ENCODE measurements around the gene AATF. TPM values are rescaled to one million over a fixed set of nuclear protein-coding genes. Genes with fewer than 3 reads are reported as not detected.
"Not testable (repeated sequence)": the region's sequence is repeated elsewhere in the genome, so short reads cannot be mapped to it uniquely, and the experiment has no call there.

Gene AATF
- polyA plus RNA-seq, 2 of the 4 experiments (the other 2 are of a cell fraction) = 51.9 to 120 TPM

DNA sequence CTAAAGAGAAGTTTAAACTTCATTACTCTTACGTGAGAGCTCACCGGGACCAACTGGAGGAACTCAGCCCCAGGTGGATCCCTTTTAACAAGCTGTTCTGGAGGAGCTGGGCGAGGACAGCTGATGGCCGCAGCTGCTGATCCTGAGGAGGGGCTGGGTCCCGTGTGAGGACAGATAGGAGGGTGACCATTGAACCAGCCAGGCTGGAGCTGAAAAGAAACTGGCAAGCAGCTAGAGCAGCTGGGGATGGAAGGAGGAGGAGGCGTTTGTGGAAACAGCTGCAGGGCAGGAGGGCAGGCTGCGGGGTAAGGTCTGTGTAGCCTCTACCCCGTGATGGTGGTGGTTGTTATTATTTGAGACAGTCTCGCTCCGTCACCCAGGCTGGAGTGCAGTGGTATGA is 119.5 kb downstream of the AATF start:
- TF ChIP-seq HEYL (CRISPR knock-in tag; IDR thresholded peaks at IDR 0.05) (no peak), JUN (IDR thresholded peaks at IDR 0.05) (0 out of 5 replicates have a peak, but pooled peaks of 1 of the 2 experiments have one; percentile 2)

DNA sequence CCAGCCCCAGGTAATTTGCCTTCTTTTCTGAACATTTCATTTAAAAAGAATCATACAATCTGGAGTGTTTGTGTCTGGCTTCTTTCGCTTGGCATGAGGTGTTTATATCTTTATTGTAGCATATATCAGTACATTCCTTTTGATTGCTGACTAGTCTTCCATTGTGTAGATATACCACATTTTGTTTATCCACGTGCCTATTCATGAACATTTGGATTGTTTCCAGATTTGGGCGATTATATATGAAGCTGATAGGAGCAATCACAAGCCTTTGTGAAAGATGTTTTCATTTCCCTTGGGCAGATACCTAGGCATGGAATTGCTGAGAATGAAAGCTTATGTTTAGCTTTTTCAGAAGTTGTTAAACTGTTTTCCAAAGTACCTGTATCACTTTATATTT is 120.3 kb downstream of the AATF start:
- ATAC-seq = no peak
- POLR2A ChIA-PET = no interaction called here
- H3K4me2 ChIP-seq = no peak overlapping the region
- H3K9me3 ChIP-seq = no peaks in the 10 kb centered on the region
- WGBS (ENCODE audit: missing lambda C conversion rate) = 87% methylated on average over 3 of the region's 3 CpGs
- no peak for TF ChIP-seq NFE2L2 (conservative IDR thresholded peaks at IDR 0.05; ENCODE audit: low read length)
- no peak for FAIRE-seq
- DNase-seq (ENCODE audit: low read depth in 1 of 2, low spot score in 1 of 2) = no peak
- no peak overlapping the region for H3K27ac ChIP-seq
- CTCF ChIA-PET = interaction anchor here (0.9 to 3.1 kb wide), 7 partner anchors 9 to 440 kb away, joined by 3 to 32 read pairs (median 6); no protein-coding TSS in a partner anchor
- H3K4me1 ChIP-seq = peaks cover 15% of the 10 kb centered on the region
- H3K4me3 ChIP-seq = no peak overlapping the region

More for the DNA sequence above, 119.5 kb downstream of the AATF start:
- Histone ChIP-seq H3K4me3 (no peak overlapping the region), H3K4me2 (peak overlapping the region; percentile 67), H3K27ac (peak overlapping the region; percentile 61 to 68), H3K4me1 (peaks cover 15% of the 10 kb centered on the region), H3K9me3 (no peaks in the 10 kb centered on the region)
- 87% methylated on average over 10 of the region's 10 CpGs for WGBS (ENCODE audit: missing lambda C conversion rate)
- DNase-seq (ENCODE audit: low read depth in 1 of 2, low spot score in 1 of 2) (no peak), ATAC-seq (peak; percentile 22 to 24; a peak in 4 of 6 replicates), FAIRE-seq (no peak)
- CTCF ChIA-PET = interaction anchor here (0.5 to 3.1 kb wide), 11 partner anchors 9 to 466 kb away, joined by 3 to 32 read pairs (median 4); no protein-coding TSS in a partner anchor
- POLR2A ChIA-PET = no interaction called here

DNA sequence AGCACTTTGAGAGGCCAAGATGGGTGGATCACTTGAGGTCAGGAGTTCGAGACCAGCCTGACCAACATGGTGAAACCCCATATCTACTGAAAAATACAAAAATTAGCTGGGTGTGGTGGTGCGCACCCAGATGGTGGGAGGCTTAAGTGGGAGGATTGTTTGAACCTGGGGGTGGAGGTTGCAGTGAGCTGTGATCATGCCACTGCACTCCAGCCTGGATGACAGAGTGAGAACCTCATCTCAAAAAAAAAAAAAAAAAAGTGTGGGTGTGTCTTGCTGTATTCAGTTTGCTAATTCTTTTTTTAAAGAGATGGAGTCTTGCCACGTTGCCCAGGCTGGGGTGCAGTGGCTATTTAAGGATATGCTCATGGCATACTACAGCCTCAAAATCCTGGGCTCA is 124.7 kb downstream of the AATF start:
- H3K4me2 ChIP-seq; H3K9me3 ChIP-seq; ATAC-seq; POLR2A ChIA-PET; FAIRE-seq; H3K4me1 ChIP-seq; DNase-seq (ENCODE audit: low read depth in 1 of 2, low spot score in 1 of 2); H3K27ac ChIP-seq; H3K4me3 ChIP-seq: not testable (repeated sequence)
- WGBS (ENCODE audit: missing lambda C conversion rate) = 59% methylated on average over 3 of the region's 3 CpGs
- CTCF ChIA-PET = interaction anchor here (1.3 kb wide), 1 partner anchor 23 kb away, joined by 5 read pairs; no protein-coding TSS in a partner anchor

DNA sequence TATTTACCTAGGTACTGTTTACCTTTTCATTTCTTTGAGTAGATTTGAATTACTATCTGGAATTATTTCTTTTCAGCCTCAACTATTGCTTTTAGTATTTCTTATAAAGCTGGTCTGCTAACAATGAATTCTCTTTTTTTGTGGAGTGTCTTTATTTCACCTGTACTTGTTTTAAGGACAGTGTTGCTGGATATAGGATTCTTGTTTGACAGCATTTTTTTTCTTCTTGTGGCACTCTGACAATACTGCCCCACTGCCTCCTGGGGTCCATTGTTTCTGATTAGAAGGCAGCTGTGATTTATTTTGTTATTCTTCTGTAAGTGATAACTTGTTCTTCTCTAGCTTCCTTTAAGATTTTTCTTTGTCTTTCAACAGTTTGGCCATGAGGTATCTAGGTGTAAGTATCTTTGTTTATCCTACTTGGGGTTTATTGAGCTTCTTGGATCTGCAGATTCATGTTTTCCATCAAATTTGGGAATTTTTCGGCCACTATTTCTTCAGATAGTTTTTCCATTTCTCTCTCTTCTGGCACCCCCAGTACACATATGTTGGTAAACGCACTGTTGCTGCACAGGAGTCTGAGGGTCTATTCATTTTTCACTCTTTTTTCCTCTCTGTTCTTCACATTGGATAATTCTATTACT is 130.4 kb downstream of the AATF start:
- POLR2A ChIA-PET = no interaction called here
- 87% methylated on average over 2 of the region's 2 CpGs for WGBS (ENCODE audit: missing lambda C conversion rate)

DNA sequence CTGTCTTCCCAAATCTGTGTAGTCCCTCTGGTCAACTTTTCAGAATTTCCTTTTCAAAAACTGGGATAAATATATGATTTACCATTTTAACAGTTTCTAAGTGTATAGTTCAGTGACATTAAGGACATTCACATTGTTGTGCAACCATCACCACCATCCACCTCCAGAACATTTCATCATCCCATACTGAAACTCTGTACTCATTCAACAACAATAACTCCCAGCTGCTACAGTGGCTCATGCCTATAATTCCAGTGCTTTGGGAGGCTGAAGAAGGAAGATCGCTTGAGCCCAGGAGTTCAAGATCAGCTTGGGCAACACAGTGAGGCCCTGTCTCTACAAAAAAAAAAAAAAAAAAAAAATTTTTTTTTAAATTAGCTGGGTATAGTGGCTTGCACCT is 131.0 kb downstream of the AATF start:
- Histone ChIP-seq H3K27ac (no peak overlapping the region), H3K9me3 (no peaks in the 10 kb centered on the region), H3K4me2 (no peak overlapping the region), H3K4me3 (no peak overlapping the region), H3K4me1 (no peaks in the 10 kb centered on the region)
- POLR2A ChIA-PET = no interaction called here
- DNase-seq (ENCODE audit: low read depth in 1 of 2, low spot score in 1 of 2) (no peak), ATAC-seq (no peak), FAIRE-seq (no peak)
- CTCF ChIA-PET = no interaction called here
- TF ChIP-seq, protein P1, sequence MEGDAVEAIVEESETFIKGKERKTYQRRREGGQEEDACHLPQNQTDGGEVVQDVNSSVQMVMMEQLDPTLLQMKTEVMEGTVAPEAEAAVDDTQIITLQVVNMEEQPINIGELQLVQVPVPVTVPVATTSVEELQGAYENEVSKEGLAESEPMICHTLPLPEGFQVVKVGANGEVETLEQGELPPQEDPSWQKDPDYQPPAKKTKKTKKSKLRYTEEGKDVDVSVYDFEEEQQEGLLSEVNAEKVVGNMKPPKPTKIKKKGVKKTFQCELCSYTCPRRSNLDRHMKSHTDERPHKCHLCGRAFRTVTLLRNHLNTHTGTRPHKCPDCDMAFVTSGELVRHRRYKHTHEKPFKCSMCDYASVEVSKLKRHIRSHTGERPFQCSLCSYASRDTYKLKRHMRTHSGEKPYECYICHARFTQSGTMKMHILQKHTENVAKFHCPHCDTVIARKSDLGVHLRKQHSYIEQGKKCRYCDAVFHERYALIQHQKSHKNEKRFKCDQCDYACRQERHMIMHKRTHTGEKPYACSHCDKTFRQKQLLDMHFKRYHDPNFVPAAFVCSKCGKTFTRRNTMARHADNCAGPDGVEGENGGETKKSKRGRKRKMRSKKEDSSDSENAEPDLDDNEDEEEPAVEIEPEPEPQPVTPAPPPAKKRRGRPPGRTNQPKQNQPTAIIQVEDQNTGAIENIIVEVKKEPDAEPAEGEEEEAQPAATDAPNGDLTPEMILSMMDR (IDR thresholded peaks at IDR 0.05) = no peak
- TF ChIP-seq CEBPB (IDR thresholded peaks at IDR 0.05) = peak in 1 of 2 experiments; percentile 38; a peak in 1 of 4 replicates
- WGBS (ENCODE audit: missing lambda C conversion rate) = 85% methylated on average over 1 of the region's 1 CpG

More for the DNA sequence above, 130.4 kb downstream of the AATF start:
- FAIRE-seq = no peak
- Histone ChIP-seq H3K4me2 (no peak overlapping the region), H3K27ac (no peak overlapping the region), H3K4me3 (no peak overlapping the region), H3K4me1 (no peaks in the 10 kb centered on the region), H3K9me3 (no peaks in the 10 kb centered on the region)
- DNase-seq (ENCODE audit: low read depth in 1 of 2, low spot score in 1 of 2) = no peak
- TF ChIP-seq, protein P2, sequence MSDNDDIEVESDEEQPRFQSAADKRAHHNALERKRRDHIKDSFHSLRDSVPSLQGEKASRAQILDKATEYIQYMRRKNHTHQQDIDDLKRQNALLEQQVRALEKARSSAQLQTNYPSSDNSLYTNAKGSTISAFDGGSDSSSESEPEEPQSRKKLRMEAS (IDR thresholded peaks at IDR 0.05) = no peak
- TF ChIP-seq POLR2AphosphoS2 (conservative IDR thresholded peaks at IDR 0.05; ENCODE audit: low read length) (no peak), PHF8 (IDR thresholded peaks at IDR 0.05; ENCODE audit: borderline replicate concordance, low read depth) (no peak), JUNB (IDR thresholded peaks at IDR 0.05) (no peak)
- TF ChIP-seq, protein P3, sequence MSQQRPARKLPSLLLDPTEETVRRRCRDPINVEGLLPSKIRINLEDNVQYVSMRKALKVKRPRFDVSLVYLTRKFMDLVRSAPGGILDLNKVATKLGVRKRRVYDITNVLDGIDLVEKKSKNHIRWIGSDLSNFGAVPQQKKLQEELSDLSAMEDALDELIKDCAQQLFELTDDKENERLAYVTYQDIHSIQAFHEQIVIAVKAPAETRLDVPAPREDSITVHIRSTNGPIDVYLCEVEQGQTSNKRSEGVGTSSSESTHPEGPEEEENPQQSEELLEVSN (IDR thresholded peaks at IDR 0.05; ENCODE audit: borderline replicate concordance, low read depth) = no peak
- TF ChIP-seq, protein P4, sequence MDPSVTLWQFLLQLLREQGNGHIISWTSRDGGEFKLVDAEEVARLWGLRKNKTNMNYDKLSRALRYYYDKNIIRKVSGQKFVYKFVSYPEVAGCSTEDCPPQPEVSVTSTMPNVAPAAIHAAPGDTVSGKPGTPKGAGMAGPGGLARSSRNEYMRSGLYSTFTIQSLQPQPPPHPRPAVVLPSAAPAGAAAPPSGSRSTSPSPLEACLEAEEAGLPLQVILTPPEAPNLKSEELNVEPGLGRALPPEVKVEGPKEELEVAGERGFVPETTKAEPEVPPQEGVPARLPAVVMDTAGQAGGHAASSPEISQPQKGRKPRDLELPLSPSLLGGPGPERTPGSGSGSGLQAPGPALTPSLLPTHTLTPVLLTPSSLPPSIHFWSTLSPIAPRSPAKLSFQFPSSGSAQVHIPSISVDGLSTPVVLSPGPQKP (IDR thresholded peaks at IDR 0.05; ENCODE audit: low read depth, low read length) = no peak
- ATAC-seq = no peak
- CTCF ChIA-PET = interaction anchor here (0.8 to 1.5 kb wide), 3 partner anchors 11 to 294 kb away, joined by 4 to 8 read pairs (median 5); no protein-coding TSS in a partner anchor
